ENCODE results near the gene SLC43A3. TPM values are rescaled to one million over a fixed set of nuclear protein-coding genes. Genes with fewer than 3 reads are reported as not detected.
"Not testable (repeated sequence)": the region's sequence is repeated elsewhere in the genome, so short reads cannot be mapped to it uniquely, and the experiment has no call there.

Gene SLC43A3
- total and polyA plus RNA-seq, 2 of the 4 experiments (the other 2 are of a cell fraction): 12.7 to 21.1 TPM

GRCh38 chr11:57403802-57404147 lies 23.1 kb downstream of the SLC43A3 start:
- H3K4me3 ChIP-seq (ENCODE audit: insufficient read depth, low read depth, low read length): no peak overlapping the region
- no peak overlapping the region for H2BK5ac ChIP-seq (ENCODE audit: low read depth, low read length, poor library complexity, severe bottlenecking)
- no peak overlapping the region for H2AK9ac ChIP-seq (replicated peaks; ENCODE audit: low read depth, low read length, poor library complexity)
- H4K8ac ChIP-seq (ENCODE audit: low read depth in 2 of 2, low read length in 2 of 2): no peak overlapping the region
- intact Hi-C loops (cut with micrococcal nuclease) (no loop called here), dilution Hi-C loops (cut with HindIII; ENCODE audit: low sequenced_read_pairs, unreplicated experiment) (no loop called here), in situ Hi-C loops (cut with MboI; ENCODE audit: low sequenced_read_pairs) (no loop called here)
- no peak overlapping the region for H2BK20ac ChIP-seq (ENCODE audit: low read depth, low read length)
- H3K27me3 ChIP-seq (ENCODE audit: control insufficient read depth, insufficient read depth, low read length): peaks cover 18% of the 10 kb centered on the region
- H2AFZ ChIP-seq (replicated peaks; ENCODE audit: low read length, poor library complexity): no peak overlapping the region
- H3K27ac ChIP-seq (ENCODE audit: insufficient read depth, low read length): no peak overlapping the region
- H2AK5ac ChIP-seq (ENCODE audit: low read depth, low read length): no peak overlapping the region
- H3K4me2 ChIP-seq (ENCODE audit: low read depth, low read length): no peak overlapping the region
- ATAC-seq (ENCODE audit: low read depth) (no peak), DNase-seq (no peak)
- no peaks in the 10 kb centered on the region for H4K20me1 ChIP-seq (ENCODE audit: insufficient read depth, low read length)
- ChIA-PET POLR2A (ENCODE audit: unreplicated experiment) (no interaction called here), CTCF (no interaction called here)
- no peaks in the 10 kb centered on the region for H3K9me1 ChIP-seq (ENCODE audit: insufficient read depth, low read length)
- no peak overlapping the region for H3K9ac ChIP-seq (ENCODE audit: low read depth, low read length)
- no peaks in the 10 kb centered on the region for H3K9me3 ChIP-seq (ENCODE audit: control insufficient read depth, insufficient read depth, low read length)
- no peak overlapping the region for H3K18ac ChIP-seq (ENCODE audit: low read depth, low read length)
- no peak overlapping the region for H2BK15ac ChIP-seq (ENCODE audit: low read depth, low read length)
- no peaks in the 10 kb centered on the region for H3K4me1 ChIP-seq (ENCODE audit: control insufficient read depth, insufficient read depth, low read length)
- H3K79me1 ChIP-seq (ENCODE audit: low read depth in 1 of 2, low read length in 2 of 2): no peaks in the 10 kb centered on the region
- no peak overlapping the region for H3K4ac ChIP-seq (ENCODE audit: low read depth, low read length)
- peaks cover 13% of the 10 kb centered on the region for H3K36me3 ChIP-seq (ENCODE audit: control insufficient read depth, insufficient read depth, low read length)
- H3K14ac ChIP-seq (replicated peaks; ENCODE audit: low read depth, low read length): no peak overlapping the region
- WGBS, 2 experiments (ENCODE audit: extremely low coverage in 2 of 2, insufficient read length in 1 of 2): no CpG with 5 or more reads among the region's 2 CpGs
- TF ChIP-seq BHLHE40 (IDR thresholded peaks at IDR 0.05; ENCODE audit: low read depth, low read length) (no peak), RAD21 (IDR thresholded peaks at IDR 0.05; ENCODE audit: low read length) (no peak), MAFK (IDR thresholded peaks at IDR 0.05; ENCODE audit: low read depth, low read length) (no peak), FOS (IDR thresholded peaks at IDR 0.05; ENCODE audit: low read depth, low read length) (no peak), SMC3 (IDR thresholded peaks at IDR 0.05; ENCODE audit: low read depth, low read length) (no peak)
- no peak overlapping the region for H3K56ac ChIP-seq (ENCODE audit: extremely low read depth, insufficient read depth, low read length)
- no peak overlapping the region for H2BK120ac ChIP-seq (ENCODE audit: low read depth, low read length)
- BruUV-seq (replicated peaks): no TSS peak
- no peak overlapping the region for H4K5ac ChIP-seq (ENCODE audit: low read depth, low read length)
- no peak overlapping the region for H4K91ac ChIP-seq (ENCODE audit: insufficient read depth, low read depth, low read length)
- no peak overlapping the region for H3K23ac ChIP-seq (ENCODE audit: low read depth, low read length)

GRCh38 chr11:57403003-57403801 lies 23.7 kb downstream of the SLC43A3 start:
- H3K9ac ChIP-seq (ENCODE audit: low read depth, low read length); H4K5ac ChIP-seq (ENCODE audit: low read depth, low read length); H4K91ac ChIP-seq (ENCODE audit: insufficient read depth, low read depth, low read length); in situ Hi-C loops (cut with MboI; ENCODE audit: low sequenced_read_pairs); H2AK9ac ChIP-seq (replicated peaks; ENCODE audit: low read depth, low read length, poor library complexity); H4K20me1 ChIP-seq (ENCODE audit: insufficient read depth, low read length); H2AK5ac ChIP-seq (ENCODE audit: low read depth, low read length); dilution Hi-C loops (cut with HindIII; ENCODE audit: low sequenced_read_pairs, unreplicated experiment); H3K4ac ChIP-seq (ENCODE audit: low read depth, low read length); DNase-seq; H2BK20ac ChIP-seq (ENCODE audit: low read depth, low read length); H3K18ac ChIP-seq (ENCODE audit: low read depth, low read length); H3K14ac ChIP-seq (replicated peaks; ENCODE audit: low read depth, low read length); H2BK15ac ChIP-seq (ENCODE audit: low read depth, low read length); H3K23ac ChIP-seq (ENCODE audit: low read depth, low read length); H3K4me1 ChIP-seq (ENCODE audit: control insufficient read depth, insufficient read depth, low read length); H2BK120ac ChIP-seq (ENCODE audit: low read depth, low read length); H2BK5ac ChIP-seq (ENCODE audit: low read depth, low read length, poor library complexity, severe bottlenecking); POLR2A ChIA-PET (ENCODE audit: unreplicated experiment); BruUV-seq (replicated peaks); H2AFZ ChIP-seq (replicated peaks; ENCODE audit: low read length, poor library complexity); H3K9me3 ChIP-seq (ENCODE audit: control insufficient read depth, insufficient read depth, low read length); intact Hi-C loops (cut with micrococcal nuclease); H4K8ac ChIP-seq (ENCODE audit: low read depth in 2 of 2, low read length in 2 of 2); CTCF ChIA-PET; H3K4me3 ChIP-seq (ENCODE audit: insufficient read depth, low read depth, low read length); H3K9me1 ChIP-seq (ENCODE audit: insufficient read depth, low read length); H3K27ac ChIP-seq (ENCODE audit: insufficient read depth, low read length); H3K79me1 ChIP-seq (ENCODE audit: low read depth in 1 of 2, low read length in 2 of 2); ATAC-seq (ENCODE audit: low read depth); H3K4me2 ChIP-seq (ENCODE audit: low read depth, low read length); H3K56ac ChIP-seq (ENCODE audit: extremely low read depth, insufficient read depth, low read length): not testable (repeated sequence)
- H3K27me3 ChIP-seq (ENCODE audit: control insufficient read depth, insufficient read depth, low read length): peaks cover 21% of the 10 kb centered on the region
- 100% methylated on average over 1 of the region's 6 CpGs; no CpG with 5 or more reads in 1 of the 2 experiments for WGBS, 2 experiments (ENCODE audit: extremely low coverage in 2 of 2, insufficient read length in 1 of 2)
- H3K36me3 ChIP-seq (ENCODE audit: control insufficient read depth, insufficient read depth, low read length): peaks cover 10% of the 10 kb centered on the region

Measured in IMR-90 (cell line).